NB4 (cell line): ENCODE data around the gene OPCML.

ENCODE experiments used
- CTCF ChIP-seq: IDR thresholded peaks from one replicate; pipeline ENCODE4 v1.5.1; 2012; ENCODE audit warnings: low read depth, low read length
- MAX ChIP-seq: IDR thresholded peaks from 2 replicates; pipeline ENCODE4 v1.6.1; 2011; ENCODE audit warnings: low read depth, low read length
- POLR2A ChIP-seq: IDR thresholded peaks from 2 replicates; pipeline ENCODE4 v1.6.1; 2011; ENCODE audit warnings: mild to moderate bottlenecking; ENCODE audit not compliant: insufficient read length; ENCODE audit errors: extremely low read depth

GRCh38 chr11:133232665-133233064, 299.6 kb downstream of the OPCML start:
- TF ChIP-seq CTCF (no peak), MAX (no peak), POLR2A (no peak)
